ENCODE measurements around the gene SMAD4. TPM values are rescaled to one million over a fixed set of nuclear protein-coding genes. Genes with fewer than 3 reads are reported as not detected.

SMAD4 gene
- total and polyA plus RNA-seq, 2 of the 8 experiments (the other 6 are each of a cell fraction or from before 2014, with no cell fraction given): 86.5 to 139 TPM

DNA sequence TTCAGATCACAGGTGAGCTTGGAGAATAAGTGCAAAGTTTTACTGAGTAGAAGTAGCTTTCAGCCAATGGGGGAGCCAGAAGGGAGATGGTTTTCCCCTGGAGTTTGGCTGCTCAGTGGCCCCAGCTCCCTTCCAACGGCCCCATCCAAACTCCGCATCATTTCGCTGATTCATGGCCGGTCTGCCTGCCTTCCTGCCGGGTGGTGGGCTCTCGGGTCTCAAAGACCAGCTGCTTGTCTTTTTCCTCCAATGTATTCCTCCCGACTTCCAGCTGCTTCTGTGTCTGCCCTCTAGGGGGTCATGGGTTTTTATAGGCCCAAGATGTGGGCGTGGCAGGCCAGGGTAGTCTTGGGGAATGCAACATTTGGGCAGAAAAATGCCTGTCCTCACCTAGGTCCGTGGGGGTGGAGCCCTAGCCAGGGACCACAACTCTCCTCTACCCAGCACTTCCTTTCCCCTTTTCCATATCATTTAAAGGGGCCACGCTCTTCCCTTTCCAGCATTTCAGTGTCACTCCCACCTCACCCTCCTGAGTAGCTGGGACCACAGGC, 94.0 kb downstream of the SMAD4 start:
- 71% methylated on average over 10 of the region's 10 CpGs; no CpG with 5 or more reads in 1 of the 2 experiments for WGBS, 2 experiments (ENCODE audit: extremely low coverage in 1 of 2, insufficient coverage in 1 of 2, insufficient read length in 1 of 2, insufficient replicate concordance in 2 of 2, low coverage in 1 of 2, low lambda C conversion rate in 2 of 2, missing lambda C conversion rate in 1 of 2)
- Histone ChIP-seq H3K79me1 (ENCODE audit: low read depth, low read length) (no peaks in the 10 kb centered on the region), H3K18ac (ENCODE audit: extremely low read depth, low read length) (no peak overlapping the region), H2BK20ac (ENCODE audit: low read length) (no peak overlapping the region), H3K27me3 (replicated peaks in 1 of 4; ENCODE audit: control insufficient read depth in 3 of 4, extremely low read depth in 1 of 4, insufficient read depth in 3 of 4, low read length in 3 of 4) (no peaks in the 10 kb centered on the region), H4K91ac (replicated peaks; ENCODE audit: insufficient read length, low read length) (no peak overlapping the region), H4K8ac (ENCODE audit: extremely low read depth, insufficient read depth, low read length) (no peak overlapping the region), H2AK5ac (ENCODE audit: low read depth, low read length) (no peak overlapping the region), H3K23ac (ENCODE audit: insufficient read length) (no peak overlapping the region), H3K56ac (replicated peaks; ENCODE audit: insufficient read length, low read depth, low read length) (no peak overlapping the region), H3K36me3 (ENCODE audit: control insufficient read depth in 2 of 4, insufficient read depth in 4 of 4, low read length in 3 of 4) (no peaks in the 10 kb centered on the region), H3K4ac (replicated peaks; ENCODE audit: insufficient read length, low read depth, low read length) (no peak overlapping the region), H3K4me2 (ENCODE audit: insufficient read depth in 1 of 2, low read depth in 2 of 2, low read length in 2 of 2) (no peak overlapping the region), H2BK120ac (replicated peaks; ENCODE audit: low read depth, low read length) (no peak overlapping the region), H3K14ac (ENCODE audit: insufficient read length) (no peak overlapping the region), H2BK15ac (ENCODE audit: low read length) (no peak overlapping the region), H2BK12ac (ENCODE audit: low read depth, low read length) (no peak overlapping the region), H2BK5ac (ENCODE audit: low read depth, low read length) (no peak overlapping the region), H4K20me1 (replicated peaks in 1 of 2; ENCODE audit: control insufficient read depth in 1 of 2, insufficient read depth in 2 of 2, low read length in 2 of 2) (no peaks in the 10 kb centered on the region), H3K27ac (ENCODE audit: low read depth, low read length) (no peak overlapping the region), H3K23me2 (ENCODE audit: low read depth, low read length) (no peaks in the 10 kb centered on the region), H4K5ac (ENCODE audit: insufficient read length, low read depth, low read length) (no peak overlapping the region), H3K79me2 (ENCODE audit: control insufficient read depth in 1 of 2, insufficient read depth in 2 of 2, low read length in 2 of 2) (no peaks in the 10 kb centered on the region), H3K9ac (replicated peaks in 1 of 4; ENCODE audit: extremely low read depth in 1 of 4, low read depth in 3 of 4, low read length in 3 of 4) (no peak overlapping the region), H3K4me3 (ENCODE audit: extremely low read depth in 1 of 4, insufficient read depth in 2 of 4, low read depth in 3 of 4, low read length in 4 of 4) (no peak overlapping the region), H3K4me1 (replicated peaks in 1 of 4; ENCODE audit: control insufficient read depth in 3 of 4, insufficient read depth in 4 of 4, low read length in 3 of 4) (peaks cover 0 to 5% (median 0%) of the 10 kb centered on the region in 4 experiments; a peak in 1 of 7 replicates), H2AFZ (ENCODE audit: low read length) (no peak overlapping the region; the same call in 1 of the 2 replicates), H3K9me3 (ENCODE audit: insufficient read depth in 2 of 2, low read depth in 1 of 2, low read length in 1 of 2) (no peaks in the 10 kb centered on the region)
- TF ChIP-seq CEBPB (IDR thresholded peaks at IDR 0.05; ENCODE audit: low read depth, low read length): no peak
- TF ChIP-seq JUN (IDR thresholded peaks at IDR 0.05; ENCODE audit: low read depth, low read length): no peak
- no peak for TF ChIP-seq PHF8 (conservative IDR thresholded peaks at IDR 0.05; ENCODE audit: low read depth, low read length)
- no peak for TF ChIP-seq BRCA1 (IDR thresholded peaks at IDR 0.05; ENCODE audit: low read depth, low read length)
- TF ChIP-seq BCL11A (IDR thresholded peaks at IDR 0.05; ENCODE audit: low read depth in 2 of 2, low read length in 2 of 2): no peak
- TF ChIP-seq CREB1 (IDR thresholded peaks at IDR 0.05): no peak
- TF ChIP-seq GTF2F1 (IDR thresholded peaks at IDR 0.05; ENCODE audit: borderline replicate concordance, low read depth, low read length): no peak
- TF ChIP-seq TBP (IDR thresholded peaks at IDR 0.05; ENCODE audit: low read depth, low read length): no peak
- TF ChIP-seq RFX5 (IDR thresholded peaks at IDR 0.05; ENCODE audit: borderline replicate concordance, low read depth, low read length): no peak
- TF ChIP-seq RBBP5 (IDR thresholded peaks at IDR 0.05; ENCODE audit: borderline replicate concordance, low read depth, low read length): no peak
- TF ChIP-seq TAF7 (optimal IDR thresholded peaks at IDR 0.05; ENCODE audit: borderline replicate concordance, low read depth, low read length): no peak
- CTCF ChIA-PET (ENCODE audit: partially characterized antibody): interaction anchor here (0.6 to 9.2 kb wide), 10 partner anchors 9 to 153 kb away, joined by 3 to 56 read pairs (median 4); no protein-coding TSS in a partner anchor
- POLR2A ChIA-PET (ENCODE audit: partially characterized antibody): interaction anchor here (0.6 kb wide), 1 partner anchor 74 kb away, joined by 3 read pairs; no protein-coding TSS in a partner anchor
- FAIRE-seq (no peak), DNase-seq (ENCODE audit: low read depth in 1 of 2, low spot score in 2 of 2) (peak in 1 of 2 experiments; percentile 33)

All from H1 (cell line).